Spleen (tissue), 7 donors: ENCODE measurements around the gene APCDD1L.

Source experiments
- CTCF ChIP-seq, 11 experiments: fragments of 200-600 bp in 7 of 11; fragments of 450-650 bp in 4 of 11; sonication (generic) in 4 of 11; IDR thresholded peaks in 8 of 11; conservative IDR thresholded peaks in 3 of 11; 1 replicate in 7 of 11; 2 replicates in 4 of 11; pipeline versions ENCODE4 v1.4.0 to v1.8.0; 2016 to 2021; ENCODE audit warnings: antibody characterized with exemption in 11 of 11, inconsistent platforms in 4 of 11, mild to moderate bottlenecking in 1 of 11
- POLR2A ChIP-seq, 3 donors: fragments of 450-650 bp; IDR thresholded peaks; one replicate each; pipeline ENCODE4 v1.5.1; 2017; ENCODE audit warnings: antibody characterized with exemption in 3 of 3, mild to moderate bottlenecking in 1 of 3
- POLR2AphosphoS5 ChIP-seq, 3 donors: sonication (generic); formaldehyde crosslinking; IDR thresholded peaks; one replicate each; pipeline ENCODE4 v1.5.1; 2017; ENCODE audit warnings: antibody characterized with exemption in 3 of 3
- donor health status: DM: no; HTN: no; CAD: no; lungs with moderate emphysema.
- donor health status: DM: no; HTN: no; CAD: no.
- donor health status: DM: no; HTN: no; CAD: no.

GRCh38 chr20:58483470-58483869, 31.7 kb downstream of the APCDD1L start:
- TF ChIP-seq CTCF (IDR thresholded peaks at IDR 0.05 in 8 of 11, conservative IDR thresholded peaks at IDR 0.05 in 3 of 11) (no peak), POLR2A (IDR thresholded peaks at IDR 0.05) (no peak), POLR2AphosphoS5 (IDR thresholded peaks at IDR 0.05) (no peak)
